Measurements from ENCODE around the gene CST6. TPM values are rescaled to one million over a fixed set of nuclear protein-coding genes. Genes with fewer than 3 reads are reported as not detected.

CST6 gene
- polyA plus RNA-seq, 2 donors: 36.1 to 66.5 TPM

DNA sequence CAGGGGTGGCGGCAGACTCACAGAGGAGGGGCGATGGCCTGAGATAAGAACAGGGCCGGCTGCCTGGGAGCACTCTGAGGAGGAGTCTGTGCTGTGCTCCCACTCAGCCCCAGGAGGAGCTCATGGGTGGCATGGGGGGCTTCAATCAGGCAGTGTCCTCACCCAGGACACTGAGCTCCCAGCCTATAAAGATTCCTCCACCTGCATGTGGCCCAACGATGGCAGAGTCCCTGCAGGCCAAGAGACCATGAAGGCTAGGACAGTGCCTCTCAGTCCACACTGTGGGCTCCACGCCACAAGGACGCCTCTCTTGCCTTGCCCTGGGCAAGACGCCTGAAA is 1.9 kb downstream of the CST6 start:
- H3K9me3 ChIP-seq (ENCODE audit: control insufficient read depth in 2 of 2, insufficient read depth in 1 of 2, low read depth in 1 of 2, low read length in 1 of 2): no peaks in the 10 kb centered on the region
- no peaks in the 10 kb centered on the region for H3K36me3 ChIP-seq (ENCODE audit: control insufficient read depth in 2 of 2, insufficient read depth in 2 of 2, low read length in 1 of 2)
- no peak overlapping the region for H3K27ac ChIP-seq (ENCODE audit: low read depth in 2 of 2, low read length in 1 of 2)
- WGBS, 2 donors: 73 to 74% methylated on average over 7 of the region's 7 CpGs
- H3K4me3 ChIP-seq (ENCODE audit: low read depth in 1 of 2, low read length in 2 of 2): no peak overlapping the region
- peaks cover 2 to 3% of the 10 kb centered on the region in 2 donors for H3K4me1 ChIP-seq (ENCODE audit: control insufficient read depth in 2 of 2, insufficient read depth in 2 of 2, low read length in 1 of 2)
- H3K27me3 ChIP-seq (ENCODE audit: control insufficient read depth in 1 of 2, insufficient read depth in 2 of 2, low read length in 2 of 2): no peaks in the 10 kb centered on the region

DNA sequence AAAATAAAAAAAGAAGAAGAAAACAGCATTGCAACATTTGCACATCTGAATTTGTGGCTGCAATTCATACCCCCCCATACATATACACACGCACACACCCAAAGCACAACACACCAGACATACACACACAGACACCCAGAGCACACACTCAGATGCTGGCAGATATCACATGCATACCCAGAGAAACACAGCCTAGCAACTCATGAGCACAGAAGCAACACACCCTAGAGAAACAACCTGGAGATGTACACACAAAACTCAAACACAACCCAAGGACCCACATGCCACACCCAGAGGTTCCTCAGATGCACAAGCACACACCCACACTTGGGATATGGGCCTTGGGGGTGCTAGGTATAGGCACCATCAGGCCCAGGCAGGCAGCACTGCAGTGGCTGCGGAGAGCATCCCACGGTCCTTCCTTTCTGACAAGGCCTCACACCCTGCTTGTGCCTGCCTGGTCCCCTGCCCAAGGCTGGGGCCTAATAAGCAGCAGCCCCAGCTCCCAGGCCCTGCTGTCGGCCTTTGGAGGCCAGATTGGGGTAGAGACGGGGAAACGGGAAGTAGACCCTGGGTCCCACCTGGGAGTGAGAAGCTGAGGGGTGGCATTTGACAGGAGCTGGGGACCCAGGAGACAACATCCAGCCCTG is 3.1 kb downstream of the CST6 start:
- Histone ChIP-seq H3K9me3 (ENCODE audit: control insufficient read depth in 2 of 2, insufficient read depth in 1 of 2, low read depth in 1 of 2, low read length in 1 of 2) (no peaks in the 10 kb centered on the region), H3K27ac (ENCODE audit: low read depth in 2 of 2, low read length in 1 of 2) (no peak overlapping the region), H3K27me3 (ENCODE audit: control insufficient read depth in 1 of 2, insufficient read depth in 2 of 2, low read length in 2 of 2) (no peaks in the 10 kb centered on the region), H3K4me1 (ENCODE audit: control insufficient read depth in 2 of 2, insufficient read depth in 2 of 2, low read length in 1 of 2) (peaks cover 2 to 3% of the 10 kb centered on the region in 2 donors), H3K4me3 (ENCODE audit: low read depth in 1 of 2, low read length in 2 of 2) (no peak overlapping the region), H3K36me3 (ENCODE audit: control insufficient read depth in 2 of 2, insufficient read depth in 2 of 2, low read length in 1 of 2) (no peaks in the 10 kb centered on the region)
- WGBS, 2 donors: 91 to 93% methylated on average over 6 of the region's 6 CpGs

DNA sequence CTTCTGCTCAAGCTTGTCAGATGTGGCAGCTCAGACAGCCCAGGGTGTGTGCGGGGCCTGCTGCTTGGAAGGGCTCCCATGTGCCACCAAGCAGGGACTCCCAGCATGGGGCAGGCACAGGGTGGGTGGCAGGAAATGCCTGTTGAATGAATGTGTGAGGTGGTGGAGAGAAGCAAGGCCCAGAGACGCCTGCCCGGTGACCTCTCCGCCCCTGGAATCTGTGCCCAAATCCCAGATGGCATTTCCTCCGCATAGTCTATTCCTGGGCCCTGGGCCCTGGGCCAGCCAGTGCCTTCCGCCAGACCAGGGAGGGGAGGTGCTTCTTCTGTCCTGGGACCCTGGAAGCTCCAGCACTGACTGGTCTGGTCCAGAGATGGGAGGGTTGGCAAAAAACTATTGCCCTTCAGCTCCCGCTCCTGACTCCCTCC is 3.7 kb downstream of the CST6 start:
- H3K36me3 ChIP-seq (ENCODE audit: control insufficient read depth in 2 of 2, insufficient read depth in 2 of 2, low read length in 1 of 2): no peaks in the 10 kb centered on the region
- peaks cover 2 to 3% of the 10 kb centered on the region in 2 donors for H3K4me1 ChIP-seq (ENCODE audit: control insufficient read depth in 2 of 2, insufficient read depth in 2 of 2, low read length in 1 of 2)
- no peaks in the 10 kb centered on the region for H3K9me3 ChIP-seq (ENCODE audit: control insufficient read depth in 2 of 2, insufficient read depth in 1 of 2, low read depth in 1 of 2, low read length in 1 of 2)
- H3K27me3 ChIP-seq (ENCODE audit: control insufficient read depth in 1 of 2, insufficient read depth in 2 of 2, low read length in 2 of 2): no peaks in the 10 kb centered on the region
- H3K27ac ChIP-seq (ENCODE audit: low read depth in 2 of 2, low read length in 1 of 2): no peak overlapping the region
- H3K4me3 ChIP-seq (ENCODE audit: low read depth in 1 of 2, low read length in 2 of 2): no peak overlapping the region
- 66 to 76% methylated on average over 7 of the region's 7 CpGs for WGBS, 2 donors

DNA sequence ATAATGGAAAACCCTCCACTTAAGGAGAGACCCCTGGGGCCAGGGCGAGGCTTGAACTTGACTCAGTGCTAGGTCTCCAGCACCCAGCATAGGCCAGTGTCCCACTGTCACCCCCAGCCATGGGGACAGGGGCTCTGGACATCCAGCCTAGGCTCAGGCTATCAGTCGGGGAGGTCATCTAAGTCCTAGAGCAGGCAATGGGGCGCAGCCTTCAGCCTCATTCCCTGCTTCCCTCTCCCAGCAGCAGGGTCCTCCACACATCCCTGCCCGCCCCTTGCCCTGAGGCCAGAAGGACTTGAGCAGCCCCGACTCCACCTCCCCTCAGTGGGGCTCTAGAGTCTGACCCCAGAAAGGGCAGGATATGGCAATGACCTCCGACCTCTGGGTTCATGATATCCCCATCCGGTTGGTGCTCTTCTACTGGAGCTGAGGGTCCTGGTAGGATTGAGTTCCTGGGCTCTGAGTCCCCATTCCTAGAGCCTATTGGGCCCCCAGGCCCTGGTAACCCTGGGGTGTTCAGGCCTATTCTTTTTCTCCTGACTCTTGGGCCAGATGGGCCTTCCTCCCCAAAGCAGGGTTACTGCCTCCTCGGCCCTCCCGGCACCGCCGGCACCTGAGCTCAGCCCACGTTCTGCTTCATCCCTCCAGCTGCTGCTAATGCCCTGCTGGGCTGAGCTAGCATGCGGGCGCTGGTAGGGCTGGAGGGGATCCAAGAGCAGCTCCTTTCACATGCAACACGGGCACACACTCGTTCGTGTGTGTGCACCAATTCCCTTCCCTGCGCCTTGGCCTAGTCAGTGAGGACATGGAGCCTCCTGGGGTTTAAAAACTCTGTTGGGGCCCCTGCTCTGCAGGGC is 4.4 kb downstream of the CST6 start:
- Histone ChIP-seq H3K9me3 (ENCODE audit: control insufficient read depth in 2 of 2, insufficient read depth in 1 of 2, low read depth in 1 of 2, low read length in 1 of 2) (no peaks in the 10 kb centered on the region), H3K27ac (ENCODE audit: low read depth in 2 of 2, low read length in 1 of 2) (no peak overlapping the region), H3K4me1 (ENCODE audit: control insufficient read depth in 2 of 2, insufficient read depth in 2 of 2, low read length in 1 of 2) (peaks cover 2 to 3% of the 10 kb centered on the region in 2 donors), H3K4me3 (ENCODE audit: low read depth in 1 of 2, low read length in 2 of 2) (no peak overlapping the region), H3K36me3 (ENCODE audit: control insufficient read depth in 2 of 2, insufficient read depth in 2 of 2, low read length in 1 of 2) (no peaks in the 10 kb centered on the region), H3K27me3 (ENCODE audit: control insufficient read depth in 1 of 2, insufficient read depth in 2 of 2, low read length in 2 of 2) (no peaks in the 10 kb centered on the region)
- 66 to 76% methylated on average over 18 of the region's 18 CpGs for WGBS, 2 donors

DNA sequence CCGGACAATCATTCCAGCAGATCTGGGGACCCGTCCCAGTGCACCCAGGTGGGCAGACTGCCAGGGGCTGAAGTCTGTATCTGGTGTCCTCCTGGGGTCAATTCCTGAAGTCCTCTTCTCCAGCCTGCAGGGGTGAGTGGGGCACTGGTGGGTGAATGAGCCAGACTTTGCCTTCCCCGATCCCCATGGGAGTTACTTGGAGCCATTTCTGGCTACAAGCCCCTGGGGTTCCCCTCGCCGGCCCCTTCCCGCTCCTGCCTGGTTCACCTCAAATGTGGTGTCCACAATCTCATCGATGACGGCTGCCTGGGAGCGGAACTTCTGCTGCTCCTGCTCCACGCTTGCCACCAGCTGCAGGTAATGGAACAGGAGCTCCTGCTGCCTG is 5.0 kb downstream of the CST6 start:
- no peak overlapping the region for H3K4me3 ChIP-seq (ENCODE audit: low read depth in 1 of 2, low read length in 2 of 2)
- H3K27me3 ChIP-seq (ENCODE audit: control insufficient read depth in 1 of 2, insufficient read depth in 2 of 2, low read length in 2 of 2): no peaks in the 10 kb centered on the region
- no peaks in the 10 kb centered on the region for H3K9me3 ChIP-seq (ENCODE audit: control insufficient read depth in 2 of 2, insufficient read depth in 1 of 2, low read depth in 1 of 2, low read length in 1 of 2)
- no peak overlapping the region for H3K27ac ChIP-seq (ENCODE audit: low read depth in 2 of 2, low read length in 1 of 2)
- peaks cover 2 to 3% of the 10 kb centered on the region in 2 donors for H3K4me1 ChIP-seq (ENCODE audit: control insufficient read depth in 2 of 2, insufficient read depth in 2 of 2, low read length in 1 of 2)
- H3K36me3 ChIP-seq (ENCODE audit: control insufficient read depth in 2 of 2, insufficient read depth in 2 of 2, low read length in 1 of 2): no peaks in the 10 kb centered on the region
- 81 to 86% methylated on average over 10 of the region's 10 CpGs for WGBS, 2 donors

DNA sequence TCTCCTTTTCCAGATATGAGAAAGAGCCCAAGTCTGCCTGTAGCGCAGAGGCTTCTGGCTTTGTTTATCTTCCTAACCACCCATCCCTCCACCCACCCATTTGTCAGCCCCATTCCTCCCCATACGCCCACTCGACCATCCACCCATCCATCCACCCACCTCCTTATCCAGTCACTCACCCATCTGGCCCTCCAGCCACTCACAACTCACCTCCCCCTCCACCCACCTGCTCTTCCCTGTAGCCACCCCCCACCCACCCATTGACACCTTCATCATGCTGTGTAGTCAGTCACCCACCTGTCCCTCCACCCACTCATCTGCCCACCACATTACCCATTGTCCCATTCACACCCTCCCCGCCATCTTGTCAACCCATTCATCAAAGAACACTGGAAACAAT is 5.5 kb downstream of the CST6 start:
- Histone ChIP-seq H3K27me3 (ENCODE audit: control insufficient read depth in 1 of 2, insufficient read depth in 2 of 2, low read length in 2 of 2) (no peaks in the 10 kb centered on the region), H3K27ac (ENCODE audit: low read depth in 2 of 2, low read length in 1 of 2) (no peak overlapping the region), H3K4me1 (ENCODE audit: control insufficient read depth in 2 of 2, insufficient read depth in 2 of 2, low read length in 1 of 2) (peaks cover 0 to 2% of the 10 kb centered on the region in 2 donors), H3K9me3 (ENCODE audit: control insufficient read depth in 2 of 2, insufficient read depth in 1 of 2, low read depth in 1 of 2, low read length in 1 of 2) (no peaks in the 10 kb centered on the region), H3K36me3 (ENCODE audit: control insufficient read depth in 2 of 2, insufficient read depth in 2 of 2, low read length in 1 of 2) (no peaks in the 10 kb centered on the region), H3K4me3 (ENCODE audit: low read depth in 1 of 2, low read length in 2 of 2) (no peak overlapping the region)
- 71 to 81% methylated on average over 4 of the region's 4 CpGs for WGBS, 2 donors

DNA sequence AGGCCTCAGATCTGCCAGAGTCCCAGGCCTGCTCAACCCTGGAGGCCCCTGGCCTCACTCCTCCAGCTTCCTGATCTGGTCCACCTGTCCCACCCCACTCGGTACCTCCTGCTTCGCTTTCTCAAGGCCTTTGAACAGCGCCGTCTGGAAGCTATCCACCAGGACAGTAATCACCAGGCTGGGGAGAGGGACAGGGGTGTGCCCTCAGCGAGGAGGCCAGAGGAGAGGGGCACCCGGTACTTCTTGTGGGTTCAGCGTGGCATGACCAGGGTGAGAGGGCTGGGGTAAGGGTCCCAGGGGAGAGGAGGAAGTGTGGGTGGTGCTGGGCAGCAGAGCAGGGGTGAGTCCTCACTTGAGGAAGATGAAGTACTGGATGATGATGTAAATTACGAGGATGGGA is 8.4 kb downstream of the CST6 start:
- 74 to 75% methylated on average over 8 of the region's 8 CpGs for WGBS, 2 donors
- Histone ChIP-seq H3K36me3 (ENCODE audit: control insufficient read depth in 2 of 2, insufficient read depth in 2 of 2, low read length in 1 of 2) (no peaks in the 10 kb centered on the region), H3K27ac (ENCODE audit: low read depth in 2 of 2, low read length in 1 of 2) (no peak overlapping the region), H3K4me1 (ENCODE audit: control insufficient read depth in 2 of 2, insufficient read depth in 2 of 2, low read length in 1 of 2) (no peaks in the 10 kb centered on the region), H3K4me3 (ENCODE audit: low read depth in 1 of 2, low read length in 2 of 2) (no peak overlapping the region), H3K9me3 (ENCODE audit: control insufficient read depth in 2 of 2, insufficient read depth in 1 of 2, low read depth in 1 of 2, low read length in 1 of 2) (no peaks in the 10 kb centered on the region), H3K27me3 (ENCODE audit: control insufficient read depth in 1 of 2, insufficient read depth in 2 of 2, low read length in 2 of 2) (no peaks in the 10 kb centered on the region)

DNA sequence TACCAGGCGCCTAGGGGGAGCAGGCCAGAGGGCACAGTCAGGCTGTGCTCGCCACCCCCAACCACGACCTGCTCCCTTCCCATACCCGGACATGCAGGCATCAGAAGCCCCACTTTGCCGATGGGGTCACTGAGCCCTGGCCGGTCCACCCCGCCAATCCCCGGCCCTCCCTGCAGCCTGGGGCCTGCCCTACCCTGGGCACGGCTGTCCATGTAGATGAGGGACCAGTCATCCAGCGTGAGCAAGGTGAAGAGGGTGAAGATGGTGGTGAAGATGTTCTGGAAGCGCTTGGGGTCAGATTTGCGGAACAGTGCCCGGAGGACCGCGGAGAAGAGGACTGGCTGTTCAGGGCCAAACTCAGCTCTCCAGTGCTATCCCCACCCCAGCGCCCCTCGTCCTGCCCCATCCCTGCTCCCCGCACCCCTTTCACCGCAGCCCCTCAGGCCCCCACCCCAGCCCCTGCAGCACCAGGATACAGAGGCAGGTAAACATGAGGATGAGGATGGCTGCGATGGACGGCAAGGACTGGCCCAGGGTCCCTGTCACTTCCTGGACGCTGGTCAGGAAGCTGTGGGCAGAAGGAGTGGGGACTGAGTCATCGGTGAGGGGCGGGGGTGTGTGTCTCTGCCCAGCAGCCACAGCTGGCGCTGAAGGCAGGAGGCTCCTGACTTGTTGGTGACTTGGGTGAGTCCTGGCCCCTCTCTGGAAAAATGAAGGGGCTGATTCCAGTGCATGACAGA is 9.0 kb downstream of the CST6 start:
- no peaks in the 10 kb centered on the region for H3K4me1 ChIP-seq (ENCODE audit: control insufficient read depth in 2 of 2, insufficient read depth in 2 of 2, low read length in 1 of 2)
- WGBS, 2 donors: 80 to 84% methylated on average over 25 of the region's 25 CpGs
- H3K9me3 ChIP-seq (ENCODE audit: control insufficient read depth in 2 of 2, insufficient read depth in 1 of 2, low read depth in 1 of 2, low read length in 1 of 2): no peaks in the 10 kb centered on the region
- H3K27me3 ChIP-seq (ENCODE audit: control insufficient read depth in 1 of 2, insufficient read depth in 2 of 2, low read length in 2 of 2): no peaks in the 10 kb centered on the region
- H3K4me3 ChIP-seq (ENCODE audit: low read depth in 1 of 2, low read length in 2 of 2): no peak overlapping the region
- H3K36me3 ChIP-seq (ENCODE audit: control insufficient read depth in 2 of 2, insufficient read depth in 2 of 2, low read length in 1 of 2): no peaks in the 10 kb centered on the region
- H3K27ac ChIP-seq (ENCODE audit: low read depth in 2 of 2, low read length in 1 of 2): no peak overlapping the region

DNA sequence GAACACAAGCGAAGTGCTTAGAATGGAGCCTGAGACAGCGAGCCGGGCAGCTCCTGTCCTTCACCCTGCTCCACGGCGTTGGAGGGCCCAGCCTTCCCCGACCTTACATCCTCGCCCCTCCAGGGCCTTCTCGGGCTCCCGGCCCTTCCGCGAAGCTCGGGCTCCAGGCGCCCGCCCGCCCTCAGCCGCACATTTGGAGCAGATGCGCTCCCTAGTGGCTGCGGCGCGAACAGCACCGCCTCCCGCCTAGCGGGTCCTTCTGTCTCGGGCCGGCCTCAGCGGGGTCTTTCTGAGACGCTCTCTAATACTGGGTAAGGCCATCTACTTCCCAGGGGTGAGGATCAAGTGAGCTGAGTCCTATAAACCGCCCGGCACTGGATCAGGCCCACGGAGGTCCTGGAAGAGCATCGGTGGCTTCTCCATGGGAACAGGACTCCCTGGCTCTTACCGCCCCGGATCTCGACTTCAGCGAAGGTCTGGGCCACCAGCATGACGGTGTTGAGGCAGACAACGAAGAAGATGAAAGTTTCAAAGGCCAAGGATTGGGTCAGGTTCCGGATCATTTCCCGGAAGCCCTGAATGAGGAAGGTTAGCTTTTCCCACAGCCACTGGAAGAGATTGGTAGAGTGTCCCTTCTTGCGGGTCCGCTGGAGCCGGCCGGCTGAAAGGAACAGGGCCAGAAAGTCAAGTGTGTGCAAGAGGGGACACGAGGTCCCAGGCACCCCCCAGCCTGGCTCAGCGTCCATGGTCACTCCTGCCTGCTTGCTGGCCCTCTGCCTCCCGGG is 10.8 kb downstream of the CST6 start:
- WGBS, 2 donors: 18 to 20% methylated on average over 46 of the region's 46 CpGs
- no peaks in the 10 kb centered on the region for H3K36me3 ChIP-seq (ENCODE audit: control insufficient read depth in 2 of 2, insufficient read depth in 2 of 2, low read length in 1 of 2)
- H3K4me1 ChIP-seq (ENCODE audit: control insufficient read depth in 2 of 2, insufficient read depth in 2 of 2, low read length in 1 of 2): no peaks in the 10 kb centered on the region
- H3K27me3 ChIP-seq (ENCODE audit: control insufficient read depth in 1 of 2, insufficient read depth in 2 of 2, low read length in 2 of 2): no peaks in the 10 kb centered on the region
- no peaks in the 10 kb centered on the region for H3K9me3 ChIP-seq (ENCODE audit: control insufficient read depth in 2 of 2, insufficient read depth in 1 of 2, low read depth in 1 of 2, low read length in 1 of 2)
- no peak overlapping the region for H3K4me3 ChIP-seq (ENCODE audit: low read depth in 1 of 2, low read length in 2 of 2)
- no peak overlapping the region for H3K27ac ChIP-seq (ENCODE audit: low read depth in 2 of 2, low read length in 1 of 2)
